Small intestine (tissue), 7 donors: ENCODE measurements around the gene PDE6C. TPM values are rescaled to one million over a fixed set of nuclear protein-coding genes. Genes with fewer than 3 reads are reported as not detected.

Source experiments
- DNase-seq, 2 donors: peaks; one replicate each; pipeline versions ENCODE4 v3.0.0 to v3.0.0-alpha.2; 2013
- FAIRE-seq: peaks from 2 replicates; lab custom pipeline; 2012; peaks lifted over from hg19 to GRCh38; lab: Jason Lieb, UNC
- H3K27ac ChIP-seq, 3 donors: one replicate each; pipeline ENCODE4 v1.5.1; 2013; ENCODE audit warnings: low read length in 2 of 3, mild to moderate bottlenecking in 2 of 3, control low read depth in 1 of 3, inconsistent platforms in 1 of 3, low read depth in 1 of 3, moderate library complexity in 1 of 3
- H3K27me3 ChIP-seq, 3 donors: one replicate each; pipeline ENCODE4 v1.6.1; 2013; ENCODE audit warnings: low read length in 3 of 3, inconsistent platforms in 1 of 3; ENCODE audit not compliant: control insufficient read depth in 3 of 3, insufficient read depth in 3 of 3
- H3K36me3 ChIP-seq, 3 donors: one replicate each; pipeline ENCODE4 v1.6.1; 2013; ENCODE audit warnings: low read length in 3 of 3, inconsistent platforms in 1 of 3, low read depth in 1 of 3, mild to moderate bottlenecking in 1 of 3, moderate library complexity in 1 of 3; ENCODE audit not compliant: control insufficient read depth in 3 of 3, insufficient read depth in 2 of 3
- H3K4me1 ChIP-seq, 3 donors: one replicate each; pipeline ENCODE4 v1.6.1; 2013; ENCODE audit warnings: low read length in 2 of 3, inconsistent platforms in 1 of 3, low read depth in 1 of 3, mild to moderate bottlenecking in 1 of 3, moderate library complexity in 1 of 3; ENCODE audit not compliant: control insufficient read depth in 3 of 3, insufficient read depth in 2 of 3
- H3K4me3 ChIP-seq, 3 donors: one replicate each; pipeline ENCODE4 v1.5.1; 2013; ENCODE audit warnings: low read length in 3 of 3, control low read depth in 1 of 3, inconsistent platforms in 1 of 3, low read depth in 1 of 3, mild to moderate bottlenecking in 1 of 3, moderate library complexity in 1 of 3
- H3K9me3 ChIP-seq, 2 donors: one replicate each; pipeline ENCODE4 v1.6.1; 2013; ENCODE audit warnings: low read depth in 1 of 2, low read length in 1 of 2; ENCODE audit not compliant: control insufficient read depth in 2 of 2, insufficient read depth in 1 of 2
- WGBS, 3 donors: extraction: QIAGEN DNeasy Blood & Tissue Kit; methylation state at CpG; one replicate each; pipeline ENCODE4 v1.1.7; 2013; 5-methylcytosine and 5-hydroxymethylcytosine counted together
- polyA plus RNA-seq, 4 donors: library from polyadenylated mRNA; stranded (reverse) in 3 of 4; unstranded in 1 of 4; fragments of 200-250 nt in 3 of 4; fragments of 120-200 nt in 1 of 4; gene quantifications; one replicate each; pipeline versions ENCODE4 v1.2.1 to v1.2.3, GENCODE V29; 2013
- donor health status: healthy with polysubstance abuse.
- donor health status: control.
- donor health status: control.
- donor health status: Bipolar disorder and iron deficiency.
- donor health status: healthy.

The PDE6C gene
- polyA plus RNA-seq, 4 donors, result 0.28 TPM; not detected in 3

GRCh38 chr10:93603023-93603422, 9.3 kb upstream of the PDE6C start:
- no peaks in the 10 kb centered on the region for H3K4me1 ChIP-seq
- no peak overlapping the region for H3K4me3 ChIP-seq
- DNase-seq, result no peak
- H3K27me3 ChIP-seq, result peaks cover 5 to 38% (median 7%) of the 10 kb centered on the region in 3 donors
- FAIRE-seq, result no peak
- no peaks in the 10 kb centered on the region for H3K9me3 ChIP-seq
- H3K36me3 ChIP-seq, result no peaks in the 10 kb centered on the region
- H3K27ac ChIP-seq, result no peak overlapping the region
- 90 to 96% (median 93%) methylated on average over 2 of the region's 2 CpGs for WGBS, 3 donors

DNA sequence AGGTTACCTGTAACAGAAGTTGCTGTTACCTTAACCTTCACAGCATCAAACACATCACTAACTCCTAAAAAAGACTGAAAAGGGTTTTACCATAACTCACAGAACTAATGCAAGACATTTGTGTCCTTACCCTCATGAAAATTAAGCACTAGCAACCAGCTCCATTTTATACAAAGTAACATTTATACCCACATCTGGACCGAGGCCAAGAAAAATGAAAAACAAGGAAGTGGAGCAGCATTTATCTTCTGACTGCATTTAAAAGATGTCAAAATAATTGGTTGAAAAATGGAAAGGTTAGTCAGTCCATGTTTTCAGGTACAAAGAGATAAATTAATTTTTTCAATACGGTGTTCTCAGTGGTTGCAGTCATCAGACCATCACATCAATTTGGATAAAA, 8.2 kb upstream of the PDE6C start:
- H3K4me1 ChIP-seq, result no peaks in the 10 kb centered on the region
- 16 to 37% (median 21%) methylated on average over 2 of the region's 2 CpGs for WGBS, 3 donors
- H3K9me3 ChIP-seq, result no peaks in the 10 kb centered on the region
- no peak for FAIRE-seq
- H3K27me3 ChIP-seq, result peaks cover 7 to 38% (median 7%) of the 10 kb centered on the region in 3 donors
- no peak overlapping the region for H3K27ac ChIP-seq
- no peaks in the 10 kb centered on the region for H3K36me3 ChIP-seq
- no peak overlapping the region for H3K4me3 ChIP-seq
- no peak for DNase-seq

DNA sequence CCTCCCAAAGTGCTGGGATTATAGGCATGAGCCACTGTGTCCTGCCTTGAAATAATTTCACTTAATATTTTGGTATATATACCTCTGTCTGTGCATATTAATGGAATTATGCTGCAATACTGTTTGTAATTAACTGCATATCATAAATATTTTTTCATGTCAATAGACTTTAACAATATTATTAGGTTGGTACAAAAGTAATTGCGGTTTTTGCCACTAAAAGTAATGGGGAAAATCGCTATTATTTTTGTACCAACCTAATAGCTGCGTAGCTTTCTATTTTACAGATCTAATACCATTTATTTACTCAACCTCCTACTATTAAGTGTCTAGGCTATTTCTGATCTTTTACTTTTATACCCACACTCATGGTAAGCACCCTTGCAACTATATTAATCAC, 3.9 kb upstream of the PDE6C start:
- no peaks in the 10 kb centered on the region for H3K9me3 ChIP-seq
- H3K27ac ChIP-seq, result no peak overlapping the region
- H3K27me3 ChIP-seq, result peaks cover 0 to 9% (median 4%) of the 10 kb centered on the region in 3 donors
- H3K4me3 ChIP-seq, result no peak overlapping the region
- no peaks in the 10 kb centered on the region for H3K4me1 ChIP-seq
- no peaks in the 10 kb centered on the region for H3K36me3 ChIP-seq
- 81 to 89% (median 84%) methylated on average over 3 of the region's 3 CpGs for WGBS, 3 donors
- FAIRE-seq, result no peak
- DNase-seq, result no peak

DNA sequence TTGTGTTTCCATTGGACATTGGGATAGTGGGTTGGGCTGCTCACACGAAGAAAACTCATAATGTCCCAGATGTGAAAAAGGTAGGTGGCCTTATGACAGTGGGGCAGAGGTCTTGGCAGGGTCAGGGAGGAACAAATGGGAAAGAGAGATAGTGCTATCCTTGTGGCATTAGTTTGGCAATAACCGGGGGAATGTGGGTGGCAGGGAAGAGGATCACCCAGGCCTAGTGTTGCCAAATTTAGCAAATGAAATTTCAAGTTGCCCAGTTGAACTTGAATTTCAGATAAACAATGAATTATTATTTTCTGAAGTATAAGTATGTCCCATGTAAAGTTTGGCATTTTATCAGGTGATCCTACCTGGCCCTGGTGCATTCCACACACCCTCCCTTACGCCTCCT, 789 bp downstream of the PDE6C start:
- no peaks in the 10 kb centered on the region for H3K9me3 ChIP-seq
- no peak for FAIRE-seq
- WGBS, 3 donors, result 76 to 89% (median 83%) methylated on average over 3 of the region's 3 CpGs

GRCh38 chr10:93614101-93614825, 1.9 kb downstream of the PDE6C start:
- H3K4me3 ChIP-seq, result no peak overlapping the region
- no peak overlapping the region for H3K27ac ChIP-seq
- H3K27me3 ChIP-seq, result no peaks in the 10 kb centered on the region
- no peak for FAIRE-seq
- no peaks in the 10 kb centered on the region for H3K36me3 ChIP-seq
- 70 to 78% (median 76%) methylated on average over 7 of the region's 7 CpGs for WGBS, 3 donors
- H3K4me1 ChIP-seq, result no peaks in the 10 kb centered on the region
- H3K9me3 ChIP-seq, result no peaks in the 10 kb centered on the region
- DNase-seq, result no peak

More for the DNA sequence above, 789 bp downstream of the PDE6C start:
- Histone ChIP-seq H3K4me1 (no peaks in the 10 kb centered on the region), H3K36me3 (no peaks in the 10 kb centered on the region), H3K4me3 (no peak overlapping the region), H3K27me3 (peaks cover 0 to under 1% (median 0%) of the 10 kb centered on the region in 3 donors), H3K27ac (no peak overlapping the region)
- DNase-seq, result no peak

DNA sequence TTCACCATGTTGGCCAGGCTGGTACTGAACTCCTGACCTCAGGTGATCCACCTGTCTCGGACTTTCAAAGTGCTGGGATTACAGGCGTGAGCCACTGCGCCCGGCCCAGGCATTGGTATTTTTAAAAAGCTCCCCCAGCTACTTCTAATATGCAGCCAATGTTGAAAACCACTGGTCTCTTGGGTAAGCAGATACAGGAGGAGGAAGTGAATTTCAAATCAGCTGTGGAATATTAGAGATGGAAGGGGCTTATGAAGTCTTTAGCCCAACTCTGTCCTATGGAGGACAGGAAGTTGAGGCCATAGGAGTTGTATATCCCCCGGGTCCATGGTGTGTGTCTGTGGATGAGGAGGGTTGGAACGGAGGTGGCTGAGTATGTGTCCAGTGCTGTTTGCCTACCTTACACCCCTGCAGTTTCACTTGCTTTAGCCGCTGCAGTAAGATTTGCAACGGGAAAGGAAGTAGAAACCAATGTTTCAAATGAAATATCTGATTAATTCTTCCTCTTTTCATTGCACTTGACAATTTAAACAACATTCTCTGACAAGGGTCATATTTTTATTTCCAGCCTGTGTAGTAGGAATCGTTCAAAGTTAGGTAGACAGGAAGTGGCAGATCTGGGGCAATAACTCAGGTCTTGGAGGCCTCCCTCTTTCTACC, 3.4 kb downstream of the PDE6C start:
- Histone ChIP-seq H3K4me1 (no peaks in the 10 kb centered on the region), H3K36me3 (no peaks in the 10 kb centered on the region), H3K4me3 (no peak overlapping the region), H3K9me3 (no peaks in the 10 kb centered on the region), H3K27ac (no peak overlapping the region), H3K27me3 (no peaks in the 10 kb centered on the region)
- DNase-seq (no peak), FAIRE-seq (no peak)
- 70 to 81% (median 79%) methylated on average over 9 of the region's 9 CpGs for WGBS, 3 donors

- FAIRE-seq (no peak), DNase-seq (no peak)
- no peak overlapping the region for H3K27ac ChIP-seq
- H3K9me3 ChIP-seq, result no peaks in the 10 kb centered on the region
- H3K4me1 ChIP-seq, result no peaks in the 10 kb centered on the region
- no peak overlapping the region for H3K4me3 ChIP-seq
- 64 to 76% (median 73%) methylated on average over 7 of the region's 7 CpGs for WGBS, 3 donors
- no peaks in the 10 kb centered on the region for H3K27me3 ChIP-seq
- H3K36me3 ChIP-seq, result no peaks in the 10 kb centered on the region
These were observed 8.6 kb downstream of the PDE6C start for GRCh38 chr10:93620925-93621324.

DNA sequence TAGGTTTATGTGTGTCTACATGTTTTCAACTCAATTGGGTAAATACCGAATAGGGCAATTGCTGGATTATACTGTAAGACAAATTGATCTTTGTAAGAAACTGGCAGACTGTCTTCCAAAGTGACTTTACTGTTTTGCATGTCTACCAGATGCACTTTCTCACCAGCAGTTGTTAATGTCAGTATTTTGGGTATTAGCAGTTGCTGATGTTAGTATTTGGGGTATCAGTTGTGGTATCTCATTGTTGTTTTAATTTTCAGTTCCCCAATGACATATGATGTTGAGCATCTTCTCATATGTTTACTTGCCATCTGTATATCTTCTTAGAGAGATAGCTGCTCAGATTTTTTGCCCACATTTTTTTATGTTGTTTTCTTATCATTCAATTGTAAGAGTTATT, 10.6 kb downstream of the PDE6C start:
- FAIRE-seq, result no peak
- no peak overlapping the region for H3K4me3 ChIP-seq
- no peaks in the 10 kb centered on the region for H3K4me1 ChIP-seq
- H3K36me3 ChIP-seq, result no peaks in the 10 kb centered on the region
- no peak overlapping the region for H3K27ac ChIP-seq
- H3K27me3 ChIP-seq, result peaks cover 0 to 3% (median 0%) of the 10 kb centered on the region in 3 donors
- 86 to 97% (median 92%) methylated on average over 1 of the region's 1 CpG for WGBS, 3 donors
- no peaks in the 10 kb centered on the region for H3K9me3 ChIP-seq
- no peak for DNase-seq
